Measurements from ENCODE around the gene RTL1.

Gene RTL1

GRCh38 chr14:100874411-100875091 lies 29.0 kb downstream of the RTL1 start:
- CTCF ChIA-PET, result no interaction called here

GRCh38 chr14:100874051-100874410 lies 29.5 kb downstream of the RTL1 start:
- ChIA-PET CTCF (no interaction called here), POLR2A (no interaction called here)
- no peak overlapping the region for H3K4me3 ChIP-seq (ENCODE audit: low read depth, low read length)
- no peak for DNase-seq (ENCODE audit: low read depth, low spot score)
- no peak for TF ChIP-seq CTCF (IDR thresholded peaks at IDR 0.05; ENCODE audit: insufficient read depth, low read length, missing control alignments)

More at GRCh38 chr14:100874411-100875091, 29.0 kb downstream of the RTL1 start:
- POLR2A ChIA-PET, result no interaction called here
- no peak for TF ChIP-seq CTCF (IDR thresholded peaks at IDR 0.05; ENCODE audit: insufficient read depth, low read length, missing control alignments)
- no peak overlapping the region for H3K4me3 ChIP-seq (ENCODE audit: low read depth, low read length)
- no peak for DNase-seq (ENCODE audit: low read depth, low spot score)

GRCh38 chr14:100873096-100873482 lies 30.4 kb downstream of the RTL1 start:
- H3K4me3 ChIP-seq (ENCODE audit: low read depth, low read length), result no peak overlapping the region
- ChIA-PET POLR2A (no interaction called here), CTCF (interaction anchor here (1.4 kb wide), 1 partner anchor 43 kb away, joined by 3 read pairs; no protein-coding TSS in a partner anchor)
- DNase-seq (ENCODE audit: low read depth, low spot score), result no peak
- TF ChIP-seq CTCF (IDR thresholded peaks at IDR 0.05; ENCODE audit: insufficient read depth, low read length, missing control alignments), result no peak

- H3K4me3 ChIP-seq (ENCODE audit: low read depth, low read length), result no peak overlapping the region
- TF ChIP-seq CTCF (IDR thresholded peaks at IDR 0.05; ENCODE audit: insufficient read depth, low read length, missing control alignments), result no peak
- no peak for DNase-seq (ENCODE audit: low read depth, low spot score)
- POLR2A ChIA-PET, result no interaction called here
- CTCF ChIA-PET, result interaction anchor here (1.4 to 1.8 kb wide), 2 partner anchors 9 to 42 kb away, joined by 3 to 5 read pairs; no protein-coding TSS in a partner anchor
Observed at GRCh38 chr14:100872259-100873095, 31.0 kb downstream of the RTL1 start.

GRCh38 chr14:100871234-100872186 lies 32.0 kb downstream of the RTL1 start:
- TF ChIP-seq CTCF (IDR thresholded peaks at IDR 0.05; ENCODE audit: insufficient read depth, low read length, missing control alignments), result no peak
- POLR2A ChIA-PET, result no interaction called here
- peak; percentile 29 for DNase-seq (ENCODE audit: low read depth, low spot score)
- H3K4me3 ChIP-seq (ENCODE audit: low read depth, low read length), result no peak overlapping the region
- CTCF ChIA-PET, result interaction anchor here (1.4 to 1.8 kb wide), 2 partner anchors 8 to 41 kb away, joined by 3 to 5 read pairs; no protein-coding TSS in a partner anchor
